Raji (cell line): Measurements from ENCODE around the gene RPS26.

ENCODE experiments used
- POLR2A ChIP-seq: IDR thresholded peaks from 2 replicates; pipeline ENCODE4 v1.6.1; 2011; ENCODE audit warnings: low read depth, low read length, control low read depth; ENCODE audit not compliant: insufficient read depth

The RPS26 gene

GRCh38 chr12:56041552-56042429 is at the start of gene RPS26:
Gene RPS26, plus strand, starts transcription at chr12:56041918. Its CDS starts 249 bp downstream, at chr12:56042167.
- peak; percentile 97 for TF ChIP-seq POLR2A

GRCh38 chr12:55993230-55993853 is 48.4 kb upstream of the RPS26 start:
- TF ChIP-seq POLR2A, result no peak

- TF ChIP-seq POLR2A, result no peak
These were observed 46.4 kb upstream of the RPS26 start for GRCh38 chr12:55995366-55995765.

GRCh38 chr12:55996201-55996714 is 45.5 kb upstream of the RPS26 start:
- no peak for TF ChIP-seq POLR2A

DNA sequence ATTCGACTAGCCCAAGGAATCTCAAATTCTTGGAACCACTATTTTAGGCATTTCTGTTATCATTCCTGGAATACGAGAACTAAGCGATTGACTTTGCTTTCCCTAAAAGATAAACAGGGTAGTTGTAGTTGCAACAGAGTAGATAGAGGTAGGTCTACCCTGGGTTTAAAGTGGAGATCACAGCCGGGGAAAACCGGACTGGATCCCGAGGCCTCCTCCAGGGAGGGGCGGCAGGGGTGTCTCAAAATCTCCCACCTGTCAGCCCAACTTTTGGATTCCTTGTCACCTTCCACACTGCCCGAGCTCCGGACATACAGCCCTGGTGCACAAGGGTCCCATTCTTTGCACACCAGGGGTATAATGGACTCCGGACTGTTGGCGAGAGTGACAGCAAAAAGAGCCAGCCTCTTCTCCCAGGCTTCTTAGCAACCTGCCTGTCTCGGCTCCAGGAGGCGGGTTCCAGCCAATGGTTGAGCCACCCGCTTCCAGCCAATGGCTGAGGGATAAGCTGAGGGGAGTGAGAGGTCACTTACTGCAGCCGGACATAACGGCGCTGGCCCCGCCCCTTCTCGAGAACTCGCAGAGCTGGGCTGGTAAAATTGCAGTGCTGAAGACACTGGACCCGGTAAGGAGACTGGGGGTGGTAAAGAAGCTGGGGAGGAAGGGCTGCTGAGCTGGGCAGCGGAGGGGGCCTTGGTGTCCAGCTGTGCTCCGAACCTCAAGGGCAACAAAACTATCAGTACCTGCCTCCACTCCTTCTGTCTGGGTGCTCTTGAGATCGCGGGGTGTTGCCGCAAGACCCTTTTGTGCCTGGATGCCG is 44.8 kb upstream of the RPS26 start, which contains the start of gene SUOX:
TSS of gene SUOX (plus strand) at position 562 of the 820 bp plus-strand sequence. CDS start 4,946 bp downstream, outside the sequence.
- TF ChIP-seq POLR2A, result no peak

DNA sequence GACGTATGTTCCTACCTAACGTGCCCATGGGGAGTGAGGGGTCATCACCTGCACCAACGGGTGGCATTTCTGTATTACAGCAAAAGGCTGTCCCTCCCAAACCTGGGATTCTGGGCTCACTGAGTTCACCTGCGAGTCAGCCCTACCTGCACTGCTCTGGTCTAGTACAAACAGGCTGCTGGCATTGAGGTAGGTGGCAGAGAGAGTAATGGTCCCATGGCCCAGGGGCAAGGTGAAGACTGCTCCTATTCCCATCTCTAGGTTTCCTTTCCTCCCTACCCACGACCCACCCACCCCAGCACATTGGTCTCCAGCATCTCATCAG is 44.2 kb upstream of the RPS26 start:
- no peak for TF ChIP-seq POLR2A

DNA sequence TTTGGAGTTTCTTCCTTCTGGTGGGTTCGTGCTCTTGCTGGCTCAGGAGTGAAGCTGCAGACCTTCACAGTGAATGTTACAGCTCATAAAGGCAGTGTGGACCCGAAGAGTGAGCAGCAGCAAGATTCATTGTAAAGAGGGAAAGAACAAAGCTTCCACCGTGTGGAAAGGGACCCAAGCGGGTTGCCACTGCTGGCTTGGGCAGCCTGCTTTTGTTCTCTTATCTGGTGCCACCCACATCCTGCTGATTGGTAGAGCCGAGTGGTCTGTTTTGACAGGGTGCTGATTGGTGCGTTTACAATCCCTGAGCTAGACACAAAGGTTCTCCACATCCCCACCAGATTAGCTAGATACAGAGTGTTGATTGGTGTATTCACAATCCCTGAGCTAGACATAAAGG is 42.2 kb upstream of the RPS26 start:
- TF ChIP-seq POLR2A, result peak; percentile 33; the same call in 1 of the 2 replicates

DNA sequence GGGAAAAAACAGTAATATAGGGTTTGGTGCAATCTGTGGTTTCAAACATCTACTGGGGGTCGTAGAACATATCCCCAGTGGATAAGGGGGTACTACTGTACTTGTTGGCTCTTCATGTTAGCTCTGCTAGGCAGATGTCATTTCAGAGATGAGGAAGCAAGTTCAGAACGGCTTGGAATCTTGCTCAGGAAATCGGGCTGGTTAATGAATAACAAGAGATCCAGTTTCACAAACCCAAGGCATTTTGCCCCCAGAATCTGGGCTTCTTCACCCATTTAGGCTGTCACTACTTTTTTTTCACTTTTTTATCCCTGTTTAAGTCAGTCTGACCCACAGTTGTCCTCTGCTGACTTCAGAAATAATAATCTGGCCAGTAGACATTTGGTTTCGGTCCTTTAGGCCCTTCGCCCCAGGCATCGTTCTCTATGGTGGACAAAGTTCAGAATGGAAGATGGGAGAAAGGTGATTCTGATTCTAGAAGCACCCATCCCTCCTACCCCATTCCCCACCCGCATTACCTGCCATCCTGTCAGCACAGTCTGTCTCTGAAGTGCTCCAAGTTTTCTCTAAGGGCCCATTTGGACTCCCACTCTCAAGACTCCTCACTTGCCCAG is 40.1 kb upstream of the RPS26 start:
- no peak for TF ChIP-seq POLR2A

DNA sequence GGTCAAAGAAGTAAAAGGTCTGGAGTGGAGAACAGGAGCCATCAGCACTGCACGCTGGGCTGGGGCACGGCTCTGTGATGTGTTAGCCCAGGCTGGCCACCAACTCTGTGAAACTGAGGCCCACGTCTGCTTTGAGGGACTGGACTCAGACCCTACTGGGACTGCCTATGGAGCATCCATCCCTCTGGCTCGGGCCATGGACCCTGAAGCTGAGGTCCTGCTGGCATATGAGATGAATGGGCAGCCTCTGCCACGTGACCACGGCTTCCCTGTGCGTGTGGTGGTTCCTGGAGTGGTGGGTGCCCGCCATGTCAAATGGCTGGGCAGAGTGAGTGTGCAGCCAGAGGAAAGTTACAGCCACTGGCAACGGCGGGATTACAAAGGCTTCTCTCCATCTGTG is 37.5 kb upstream of the RPS26 start:
- no peak for TF ChIP-seq POLR2A

DNA sequence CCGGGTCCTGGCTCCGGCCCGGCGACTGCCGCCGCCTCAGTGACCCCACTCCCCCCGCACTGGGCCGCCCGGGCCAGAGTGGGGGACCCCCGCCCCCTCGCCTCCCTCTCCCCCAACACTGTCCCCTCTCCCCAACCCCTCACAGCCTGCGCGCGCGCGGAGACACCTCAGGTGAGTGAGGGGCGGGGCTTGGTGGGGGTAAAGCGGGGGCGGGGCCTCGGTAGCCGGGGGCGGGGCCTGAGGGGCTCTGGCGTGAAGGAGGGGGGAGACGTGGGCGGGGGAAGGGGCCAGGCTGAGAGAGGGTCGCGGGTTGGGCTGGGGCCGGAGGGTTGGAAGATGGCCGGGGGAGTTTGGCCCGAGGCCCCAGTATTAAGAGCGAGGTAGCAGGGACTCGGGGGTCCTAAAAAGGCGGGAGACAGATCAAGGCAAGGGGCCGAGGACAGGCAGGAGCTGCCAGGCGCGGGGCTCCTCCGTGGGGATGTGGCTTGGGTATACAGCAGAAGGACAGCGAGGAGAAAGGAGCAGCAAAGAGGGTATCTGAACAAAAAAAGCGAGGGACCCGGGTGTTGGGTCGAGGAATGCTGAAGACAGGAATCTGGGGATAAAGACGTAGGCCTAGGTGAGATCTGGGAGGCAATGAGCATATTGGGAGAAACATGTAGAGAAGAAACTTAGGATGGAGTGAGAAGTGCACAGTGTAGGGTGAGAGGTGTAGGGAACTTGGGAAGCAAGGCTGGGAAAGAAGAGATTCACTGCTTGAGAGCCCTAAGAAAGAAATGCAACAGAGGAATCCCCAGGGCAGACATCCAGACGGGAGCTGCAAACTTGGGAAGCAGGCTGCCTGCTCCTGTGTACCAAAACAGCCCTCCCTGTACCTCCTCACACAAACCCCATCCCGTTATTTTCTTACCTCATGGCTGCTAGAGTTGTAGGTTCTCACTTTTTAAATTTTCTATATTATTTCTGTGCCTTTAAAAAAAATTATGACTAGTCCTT is 33.9 kb upstream of the RPS26 start:
- TF ChIP-seq POLR2A, result peak; percentile 19; the same call in 1 of the 2 replicates

- no peak for TF ChIP-seq POLR2A
These were observed 31.6 kb upstream of the RPS26 start for GRCh38 chr12:56010111-56010570.

DNA sequence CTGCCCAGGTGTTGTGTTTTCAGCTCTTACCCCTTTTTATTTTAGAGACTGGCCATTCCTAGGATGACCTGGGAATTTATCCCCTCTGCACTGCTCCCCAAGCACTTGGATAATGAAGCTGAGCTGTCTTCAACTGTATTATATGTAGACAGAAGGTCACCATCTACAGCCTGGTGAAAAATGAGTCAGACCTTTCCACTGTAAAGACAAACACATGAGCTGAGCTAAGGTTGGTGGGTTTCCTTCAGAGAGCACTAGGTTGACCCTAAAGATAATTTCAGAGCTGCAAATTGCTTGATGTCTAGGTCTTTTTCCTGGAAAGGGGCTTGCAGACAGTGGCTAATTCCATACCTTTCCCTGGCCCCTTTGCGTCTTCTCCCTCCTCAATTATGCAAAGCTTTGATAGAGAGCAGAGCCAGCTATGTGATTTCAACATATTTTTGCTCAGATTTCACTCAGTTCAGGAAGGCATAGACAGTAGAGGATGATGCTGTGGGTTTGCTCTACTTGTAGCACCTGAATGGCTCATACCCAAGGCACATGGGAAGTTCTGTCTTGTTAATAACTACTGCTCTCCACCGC is 30.1 kb upstream of the RPS26 start:
- TF ChIP-seq POLR2A, result no peak

GRCh38 chr12:56013482-56013881 is 28.2 kb upstream of the RPS26 start:
- no peak for TF ChIP-seq POLR2A
